Measurements from ENCODE around the gene NDUFA12. TPM values are rescaled to one million over a fixed set of nuclear protein-coding genes. Genes with fewer than 3 reads are reported as not detected.

The NDUFA12 gene
- total and polyA plus RNA-seq, 2 of the 4 experiments (the other 2 are of a cell fraction): 116 to 135 TPM

GRCh38 chr12:94987076-94987669 is 16.3 kb downstream of the NDUFA12 start:
- H3K14ac ChIP-seq (replicated peaks; ENCODE audit: low read depth, low read length): no peak overlapping the region
- ATAC-seq (ENCODE audit: low read depth): no peak
- H4K8ac ChIP-seq (ENCODE audit: low read depth in 2 of 2, low read length in 2 of 2): no peak overlapping the region
- BruUV-seq (replicated peaks): no TSS peak
- in situ Hi-C loops (cut with MboI; ENCODE audit: low sequenced_read_pairs): no loop called here
- H3K9ac ChIP-seq (ENCODE audit: low read depth, low read length): no peak overlapping the region
- no peak overlapping the region for H3K4me2 ChIP-seq (ENCODE audit: low read depth, low read length)
- no peaks in the 10 kb centered on the region for H3K9me3 ChIP-seq (ENCODE audit: control insufficient read depth, insufficient read depth, low read length)
- ChIA-PET POLR2A (ENCODE audit: unreplicated experiment) (no interaction called here), CTCF (no interaction called here)
- peaks cover 22 to 35% of the 10 kb centered on the region in 2 experiments for H3K79me1 ChIP-seq (ENCODE audit: low read depth in 1 of 2, low read length in 2 of 2)
- 100% methylated on average over 3 of the region's 8 CpGs; no CpG with 5 or more reads in 1 of the 2 experiments for WGBS, 2 experiments (ENCODE audit: extremely low coverage in 2 of 2, insufficient read length in 1 of 2)
- peaks cover 8% of the 10 kb centered on the region for H3K4me1 ChIP-seq (ENCODE audit: control insufficient read depth, insufficient read depth, low read length)
- no peak overlapping the region for H2BK15ac ChIP-seq (ENCODE audit: low read depth, low read length)
- no peak overlapping the region for H3K18ac ChIP-seq (ENCODE audit: low read depth, low read length)
- H4K20me1 ChIP-seq (ENCODE audit: insufficient read depth, low read length): no peaks in the 10 kb centered on the region; the same call in 1 of the 2 replicates
- H2AK5ac ChIP-seq (ENCODE audit: low read depth, low read length): no peak overlapping the region
- H3K4me3 ChIP-seq (ENCODE audit: insufficient read depth, low read depth, low read length): no peak overlapping the region
- H3K27me3 ChIP-seq (ENCODE audit: control insufficient read depth, insufficient read depth, low read length): no peaks in the 10 kb centered on the region
- H4K91ac ChIP-seq (ENCODE audit: insufficient read depth, low read depth, low read length): no peak overlapping the region
- no peak overlapping the region for H4K5ac ChIP-seq (ENCODE audit: low read depth, low read length)
- no peak overlapping the region for H3K23ac ChIP-seq (ENCODE audit: low read depth, low read length)
- no peak overlapping the region for H2BK120ac ChIP-seq (ENCODE audit: low read depth, low read length)
- dilution Hi-C loops (cut with HindIII; ENCODE audit: low sequenced_read_pairs, unreplicated experiment): no loop called here
- H2BK5ac ChIP-seq (ENCODE audit: low read depth, low read length, poor library complexity, severe bottlenecking): no peak overlapping the region
- H2AFZ ChIP-seq (replicated peaks; ENCODE audit: low read length, poor library complexity): no peak overlapping the region
- TF ChIP-seq RFX5 (IDR thresholded peaks at IDR 0.05; ENCODE audit: low read depth, low read length) (no peak), MAZ (IDR thresholded peaks at IDR 0.05; ENCODE audit: borderline replicate concordance, low read depth, low read length) (no peak), CTCF (conservative IDR thresholded peaks at IDR 0.05; ENCODE audit: low read depth, low read length) (no peak), RCOR1 (IDR thresholded peaks at IDR 0.05; ENCODE audit: insufficient replicate concordance, low read length) (no peak), POLR2A (IDR thresholded peaks at IDR 0.05; ENCODE audit: low read depth, low read length) (no peak), SMC3 (IDR thresholded peaks at IDR 0.05; ENCODE audit: low read depth, low read length) (no peak), MAFK (IDR thresholded peaks at IDR 0.05; ENCODE audit: low read depth, low read length) (no peak), BHLHE40 (IDR thresholded peaks at IDR 0.05; ENCODE audit: low read depth, low read length) (no peak)
- TF ChIP-seq, protein P1, sequence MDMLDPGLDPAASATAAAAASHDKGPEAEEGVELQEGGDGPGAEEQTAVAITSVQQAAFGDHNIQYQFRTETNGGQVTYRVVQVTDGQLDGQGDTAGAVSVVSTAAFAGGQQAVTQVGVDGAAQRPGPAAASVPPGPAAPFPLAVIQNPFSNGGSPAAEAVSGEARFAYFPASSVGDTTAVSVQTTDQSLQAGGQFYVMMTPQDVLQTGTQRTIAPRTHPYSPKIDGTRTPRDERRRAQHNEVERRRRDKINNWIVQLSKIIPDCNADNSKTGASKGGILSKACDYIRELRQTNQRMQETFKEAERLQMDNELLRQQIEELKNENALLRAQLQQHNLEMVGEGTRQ (IDR thresholded peaks at IDR 0.05; ENCODE audit: low read depth, low read length): no peak
- no peak overlapping the region for H3K27ac ChIP-seq (ENCODE audit: insufficient read depth, low read length)
- no peak for DNase-seq
- H3K36me3 ChIP-seq (ENCODE audit: control insufficient read depth, insufficient read depth, low read length): 0 out of 2 replicates have a peak, but pooled peaks cover 2% of the 10 kb centered on the region
- intact Hi-C loops (cut with micrococcal nuclease): no loop called here
- H3K9me1 ChIP-seq (ENCODE audit: insufficient read depth, low read length): peaks cover 10% of the 10 kb centered on the region
- H3K4ac ChIP-seq (ENCODE audit: low read depth, low read length): no peak overlapping the region
- no peak overlapping the region for H2BK20ac ChIP-seq (ENCODE audit: low read depth, low read length)
- H2AK9ac ChIP-seq (replicated peaks; ENCODE audit: low read depth, low read length, poor library complexity): no peak overlapping the region
- H3K56ac ChIP-seq (ENCODE audit: extremely low read depth, insufficient read depth, low read length): no peak overlapping the region
